ENCODE results near the gene KRT27. TPM values are rescaled to one million over a fixed set of nuclear protein-coding genes. Genes with fewer than 3 reads are reported as not detected.
A peak's percentile ranks its signal among the peaks of the same experiment; 100 is the strongest.

Gene KRT27, protein sequence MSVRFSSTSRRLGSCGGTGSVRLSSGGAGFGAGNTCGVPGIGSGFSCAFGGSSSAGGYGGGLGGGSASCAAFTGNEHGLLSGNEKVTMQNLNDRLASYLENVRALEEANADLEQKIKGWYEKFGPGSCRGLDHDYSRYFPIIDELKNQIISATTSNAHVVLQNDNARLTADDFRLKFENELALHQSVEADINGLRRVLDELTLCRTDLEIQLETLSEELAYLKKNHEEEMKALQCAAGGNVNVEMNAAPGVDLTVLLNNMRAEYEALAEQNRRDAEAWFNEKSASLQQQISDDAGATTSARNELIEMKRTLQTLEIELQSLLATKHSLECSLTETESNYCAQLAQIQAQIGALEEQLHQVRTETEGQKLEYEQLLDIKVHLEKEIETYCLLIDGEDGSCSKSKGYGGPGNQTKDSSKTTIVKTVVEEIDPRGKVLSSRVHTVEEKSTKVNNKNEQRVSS
- total RNA-seq = not detected
- long read RNA-seq = 0 reads

DNA sequence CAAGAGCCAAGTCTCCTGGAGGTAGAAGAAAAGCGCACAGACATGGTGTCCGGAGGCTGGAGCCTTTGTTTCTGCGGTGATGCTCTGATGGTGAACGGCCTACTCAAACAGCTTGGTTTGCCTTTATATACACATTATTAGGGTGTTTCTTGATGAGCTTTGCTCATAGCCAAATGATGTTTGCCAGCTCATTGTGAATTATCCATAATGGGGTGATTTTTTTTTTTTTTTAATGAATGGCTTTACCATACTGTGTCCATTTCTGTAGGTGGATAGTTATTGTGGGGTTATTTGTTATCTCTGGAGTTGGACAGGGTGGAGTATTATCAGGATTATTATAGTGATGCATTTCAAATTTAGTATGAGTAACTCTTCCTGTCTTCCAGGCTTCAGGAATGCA is at the start of gene KRT27:
Gene KRT27 (minus strand): TSS at position 101 of the 400 bp plus-strand sequence. CDS start 57 bp downstream, at position 44.
- intact Hi-C loops (cut with micrococcal nuclease) = no loop called here
- Histone ChIP-seq H3K36me3 (no peaks in the 10 kb centered on the region), H3K4me3 (no peak within 1 kb of the TSS), H3K9me3 (replicated peaks) (no peaks in the 10 kb centered on the region), H3K27ac (replicated peaks) (no peak within 1 kb of the TSS), H3K27me3 (ENCODE audit: low read depth) (peaks cover 51% of the 10 kb centered on the region), H3K4me1 (no peaks in the 10 kb centered on the region)
- no peak for DNase-seq
- no peak for TF ChIP-seq CTCF (IDR thresholded peaks at IDR 0.05; ENCODE audit: borderline replicate concordance)

- intact Hi-C loops (cut with micrococcal nuclease) = no loop called here
- no peak for DNase-seq
- H3K4me3 ChIP-seq = no peak overlapping the region
- no peak overlapping the region for H3K27ac ChIP-seq (replicated peaks)
- peaks cover 19% of the 10 kb centered on the region for H3K36me3 ChIP-seq
- H3K9me3 ChIP-seq (replicated peaks) = no peaks in the 10 kb centered on the region
- H3K4me1 ChIP-seq = peaks cover 37% of the 10 kb centered on the region
- no peaks in the 10 kb centered on the region for H3K27me3 ChIP-seq (ENCODE audit: low read depth)
- no peak for TF ChIP-seq CTCF (IDR thresholded peaks at IDR 0.05; ENCODE audit: borderline replicate concordance)
Observed at GRCh38 chr17:40830085-40830776, 47.9 kb upstream of the KRT27 start.

DNA sequence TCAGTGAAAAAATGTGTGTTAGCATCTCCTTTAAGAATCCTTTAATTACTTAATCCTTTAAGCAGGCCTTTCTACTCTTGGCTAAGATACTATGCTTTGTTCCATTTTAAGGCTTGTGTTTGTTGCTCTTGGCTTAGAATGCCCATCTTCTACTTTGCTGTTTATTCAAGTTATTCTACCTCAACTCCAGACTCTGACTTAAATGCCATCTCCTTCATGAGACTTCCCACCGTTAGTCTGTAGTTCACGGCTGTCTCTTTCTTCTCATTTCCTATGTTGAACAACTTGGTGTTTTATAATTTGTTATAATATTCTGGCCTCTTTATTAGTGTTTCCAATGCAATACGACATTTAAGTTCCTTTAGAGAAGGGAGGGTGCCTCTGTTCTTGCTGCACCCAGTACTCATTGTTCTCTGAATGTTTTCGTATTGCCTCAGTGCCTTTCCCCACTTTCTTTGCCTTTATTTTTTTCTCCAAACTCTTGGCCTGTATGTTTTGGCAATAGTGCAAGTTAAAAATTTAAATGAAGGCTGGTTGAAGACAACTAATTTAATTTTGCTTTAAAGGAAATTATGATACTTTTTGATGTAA is 46.2 kb upstream of the KRT27 start:
- intact Hi-C loops (cut with micrococcal nuclease) = no loop called here
- H3K4me1 ChIP-seq = peaks cover 37% of the 10 kb centered on the region
- H3K4me3 ChIP-seq = no peak overlapping the region
- H3K36me3 ChIP-seq = peaks cover 6% of the 10 kb centered on the region
- TF ChIP-seq CTCF (IDR thresholded peaks at IDR 0.05; ENCODE audit: borderline replicate concordance) = no peak
- no peaks in the 10 kb centered on the region for H3K27me3 ChIP-seq (ENCODE audit: low read depth)
- DNase-seq = no peak
- H3K9me3 ChIP-seq (replicated peaks) = no peaks in the 10 kb centered on the region
- peak overlapping the region; percentile 78 for H3K27ac ChIP-seq (replicated peaks)

DNA sequence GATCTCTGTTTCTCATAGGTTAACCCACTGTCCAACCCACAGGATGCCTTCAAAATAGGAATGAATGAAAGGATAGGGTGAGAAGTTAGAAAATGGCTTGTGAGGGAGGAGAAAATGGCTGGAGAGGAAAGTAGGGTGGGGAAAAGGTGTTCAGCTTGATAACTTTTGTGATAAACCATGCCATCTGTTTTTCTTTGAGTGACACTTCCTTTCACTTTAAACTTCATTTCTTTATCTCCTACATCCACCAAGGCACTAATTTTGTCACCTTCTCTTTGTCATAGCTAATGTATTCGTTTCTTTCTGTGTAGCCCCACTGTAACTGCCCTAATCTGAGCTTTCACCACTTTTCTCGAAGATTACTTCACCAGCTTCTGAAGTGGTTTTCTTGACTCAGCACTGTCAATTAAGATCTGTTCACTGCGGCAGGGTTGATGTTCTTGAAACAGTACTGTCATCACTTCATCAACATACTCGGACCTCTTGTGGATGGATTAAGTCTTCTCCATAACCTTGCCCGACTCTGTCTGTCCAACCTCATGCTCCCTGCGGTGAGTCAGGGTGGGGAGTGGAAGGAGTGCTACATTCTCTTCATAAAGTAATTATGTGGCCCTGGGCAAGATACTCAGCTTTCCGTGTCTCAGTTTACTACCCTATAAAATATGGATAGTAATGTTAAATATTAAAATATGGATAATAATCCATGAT is 45.5 kb upstream of the KRT27 start:
- DNase-seq = no peak
- no peak for TF ChIP-seq CTCF (IDR thresholded peaks at IDR 0.05; ENCODE audit: borderline replicate concordance)
- H3K27ac ChIP-seq (replicated peaks) = peak overlapping the region; percentile 78
- no peaks in the 10 kb centered on the region for H3K27me3 ChIP-seq (ENCODE audit: low read depth)
- H3K4me1 ChIP-seq = peaks cover 31% of the 10 kb centered on the region
- intact Hi-C loops (cut with micrococcal nuclease) = no loop called here
- H3K4me3 ChIP-seq = no peak overlapping the region
- H3K9me3 ChIP-seq (replicated peaks) = no peaks in the 10 kb centered on the region
- peaks cover 6% of the 10 kb centered on the region for H3K36me3 ChIP-seq

- Histone ChIP-seq H3K27ac (replicated peaks) (no peak overlapping the region), H3K36me3 (peaks cover 6% of the 10 kb centered on the region), H3K27me3 (ENCODE audit: low read depth) (no peaks in the 10 kb centered on the region), H3K4me3 (no peak overlapping the region), H3K4me1 (peaks cover 39% of the 10 kb centered on the region), H3K9me3 (replicated peaks) (no peaks in the 10 kb centered on the region)
- TF ChIP-seq CTCF (IDR thresholded peaks at IDR 0.05; ENCODE audit: borderline replicate concordance) = no peak
- no peak for DNase-seq
- intact Hi-C loops (cut with micrococcal nuclease) = no loop called here
Observed at GRCh38 chr17:40825599-40825998, 43.2 kb upstream of the KRT27 start.

All from left ventricle myocardium inferior (tissue), 1 donor.